Testis (tissue), 2 donors: Measurements from ENCODE around the gene LARGE1.

Source experiments
- POLR2A ChIP-seq: fragments of 450-650 bp; IDR thresholded peaks from one replicate; pipeline ENCODE4 v1.6.1; 2017; ENCODE audit warnings: antibody characterized with exemption, mild to moderate bottlenecking, moderate library complexity
- TF ChIP-seq, protein P1 (sequence below), 3 experiments: fragments of 450-650 bp in 2 of 3; fragments of 200-600 bp in 1 of 3; sonication (generic) in 1 of 3; IDR thresholded peaks; one replicate each; pipeline ENCODE4 v1.5.1; 2016 to 2019; ENCODE audit warnings: antibody characterized with exemption in 3 of 3, mild to moderate bottlenecking in 2 of 3, moderate library complexity in 1 of 3

DNA sequence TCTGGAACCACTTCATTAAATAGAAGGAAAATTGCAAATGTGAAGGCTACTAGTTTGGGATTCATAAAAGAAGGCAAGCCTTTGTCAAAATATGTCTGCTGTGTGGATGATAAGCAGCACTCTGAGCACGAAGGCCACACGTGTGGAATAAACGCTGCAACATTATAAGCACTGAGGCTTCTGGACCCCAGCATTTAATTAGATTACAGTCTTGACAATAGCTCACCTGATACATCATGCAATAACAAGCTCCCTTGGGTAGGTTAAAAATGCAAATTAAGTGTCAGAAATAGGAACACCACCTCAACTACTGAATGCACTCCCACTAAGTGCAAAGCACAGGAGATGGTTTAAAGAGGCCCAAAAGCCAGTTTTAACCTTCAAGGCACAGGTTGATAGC lies 179.3 kb downstream of the LARGE1 start:
- no peak for TF ChIP-seq POLR2A
- TF ChIP-seq, protein P1, sequence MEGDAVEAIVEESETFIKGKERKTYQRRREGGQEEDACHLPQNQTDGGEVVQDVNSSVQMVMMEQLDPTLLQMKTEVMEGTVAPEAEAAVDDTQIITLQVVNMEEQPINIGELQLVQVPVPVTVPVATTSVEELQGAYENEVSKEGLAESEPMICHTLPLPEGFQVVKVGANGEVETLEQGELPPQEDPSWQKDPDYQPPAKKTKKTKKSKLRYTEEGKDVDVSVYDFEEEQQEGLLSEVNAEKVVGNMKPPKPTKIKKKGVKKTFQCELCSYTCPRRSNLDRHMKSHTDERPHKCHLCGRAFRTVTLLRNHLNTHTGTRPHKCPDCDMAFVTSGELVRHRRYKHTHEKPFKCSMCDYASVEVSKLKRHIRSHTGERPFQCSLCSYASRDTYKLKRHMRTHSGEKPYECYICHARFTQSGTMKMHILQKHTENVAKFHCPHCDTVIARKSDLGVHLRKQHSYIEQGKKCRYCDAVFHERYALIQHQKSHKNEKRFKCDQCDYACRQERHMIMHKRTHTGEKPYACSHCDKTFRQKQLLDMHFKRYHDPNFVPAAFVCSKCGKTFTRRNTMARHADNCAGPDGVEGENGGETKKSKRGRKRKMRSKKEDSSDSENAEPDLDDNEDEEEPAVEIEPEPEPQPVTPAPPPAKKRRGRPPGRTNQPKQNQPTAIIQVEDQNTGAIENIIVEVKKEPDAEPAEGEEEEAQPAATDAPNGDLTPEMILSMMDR (IDR thresholded peaks at IDR 0.05) = no peak
